ENCODE results near the gene FAP. TPM values are rescaled to one million over a fixed set of nuclear protein-coding genes. Genes with fewer than 3 reads are reported as not detected.

FAP gene, protein sequence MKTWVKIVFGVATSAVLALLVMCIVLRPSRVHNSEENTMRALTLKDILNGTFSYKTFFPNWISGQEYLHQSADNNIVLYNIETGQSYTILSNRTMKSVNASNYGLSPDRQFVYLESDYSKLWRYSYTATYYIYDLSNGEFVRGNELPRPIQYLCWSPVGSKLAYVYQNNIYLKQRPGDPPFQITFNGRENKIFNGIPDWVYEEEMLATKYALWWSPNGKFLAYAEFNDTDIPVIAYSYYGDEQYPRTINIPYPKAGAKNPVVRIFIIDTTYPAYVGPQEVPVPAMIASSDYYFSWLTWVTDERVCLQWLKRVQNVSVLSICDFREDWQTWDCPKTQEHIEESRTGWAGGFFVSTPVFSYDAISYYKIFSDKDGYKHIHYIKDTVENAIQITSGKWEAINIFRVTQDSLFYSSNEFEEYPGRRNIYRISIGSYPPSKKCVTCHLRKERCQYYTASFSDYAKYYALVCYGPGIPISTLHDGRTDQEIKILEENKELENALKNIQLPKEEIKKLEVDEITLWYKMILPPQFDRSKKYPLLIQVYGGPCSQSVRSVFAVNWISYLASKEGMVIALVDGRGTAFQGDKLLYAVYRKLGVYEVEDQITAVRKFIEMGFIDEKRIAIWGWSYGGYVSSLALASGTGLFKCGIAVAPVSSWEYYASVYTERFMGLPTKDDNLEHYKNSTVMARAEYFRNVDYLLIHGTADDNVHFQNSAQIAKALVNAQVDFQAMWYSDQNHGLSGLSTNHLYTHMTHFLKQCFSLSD
- total RNA-seq, result 1.5 TPM
- polyA plus RNA-seq, result 1.8 TPM
- long read RNA-seq, donor 1, result 0 reads
- long read RNA-seq, donor 2, partial matches to known transcripts, result 0 of 2 reads
- long read RNA-seq, donor 2, other reads (novel, unspliced or antisense), result 0 of 2 reads
- long read RNA-seq, donor 3, partial matches to known transcripts, result 0 of 1 reads
- long read RNA-seq, donor 3, other reads (novel, unspliced or antisense), result 0 of 1 reads
- long read RNA-seq, donor 4, result 0 reads
- long read RNA-seq, donor 5, partial matches to known transcripts, result 0 of 2 reads
- long read RNA-seq, donor 5, other reads (novel, unspliced or antisense), result 0 of 2 reads
- long read RNA-seq, donor 6, result 0 reads
- long read RNA-seq, donor 7, result 0 reads
- long read RNA-seq, donor 8, result 0 reads
- long read RNA-seq, donor 9, result 0 reads
- long read RNA-seq, donor 10, partial matches to known transcripts, result 0 of 1 reads
- long read RNA-seq, donor 10, other reads (novel, unspliced or antisense), result 0 of 1 reads

DNA sequence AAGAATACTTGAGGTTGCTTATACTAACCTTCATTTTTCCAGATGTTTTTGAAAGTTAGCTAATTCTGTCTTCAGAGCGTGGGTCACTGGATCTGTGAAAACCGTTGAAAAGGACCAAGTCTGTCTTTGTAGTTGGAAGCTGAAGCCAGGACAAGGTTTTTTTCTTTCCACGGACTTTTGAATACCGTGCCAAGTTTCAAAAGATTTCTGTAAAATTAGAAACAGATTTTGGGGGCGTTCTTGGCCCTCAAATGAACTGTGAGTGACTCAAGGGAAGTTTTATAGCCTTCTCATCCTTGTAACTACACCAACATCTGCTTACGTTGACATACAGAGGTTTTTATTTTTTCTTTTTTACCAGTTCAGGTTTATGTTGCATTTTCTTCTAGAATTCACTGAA is at the start of gene FAP:
Gene FAP (minus strand): TSS at position 152 of the 400 bp plus-strand sequence. CDS start 118 bp downstream, at position 34.
- H3K36me3 ChIP-seq (ENCODE audit: control insufficient read depth in 2 of 2, insufficient read depth in 2 of 2, low read length in 1 of 2), result no peaks in the 10 kb centered on the region
- no peak within 1 kb of the TSS for H3K27ac ChIP-seq (ENCODE audit: low read depth in 1 of 2, low read length in 1 of 2)
- no peaks in the 10 kb centered on the region for H3K4me1 ChIP-seq (ENCODE audit: control insufficient read depth in 2 of 2, insufficient read depth in 2 of 2, low read length in 2 of 2)
- no peaks in the 10 kb centered on the region for H3K27me3 ChIP-seq (ENCODE audit: control insufficient read depth in 2 of 2, insufficient read depth in 1 of 2, low read length in 1 of 2)
- 90% methylated on average over 6 of the region's 6 CpGs for WGBS
- no peaks in the 10 kb centered on the region for H3K9me3 ChIP-seq (ENCODE audit: control insufficient read depth in 2 of 2, insufficient read depth in 1 of 2, low read length in 1 of 2)
- H3K4me3 ChIP-seq (ENCODE audit: low read length in 2 of 2), result no peak within 1 kb of the TSS
- no peak for DNase-seq (ENCODE audit: low read depth in 6 of 9, low spot score in 9 of 9)

DNA sequence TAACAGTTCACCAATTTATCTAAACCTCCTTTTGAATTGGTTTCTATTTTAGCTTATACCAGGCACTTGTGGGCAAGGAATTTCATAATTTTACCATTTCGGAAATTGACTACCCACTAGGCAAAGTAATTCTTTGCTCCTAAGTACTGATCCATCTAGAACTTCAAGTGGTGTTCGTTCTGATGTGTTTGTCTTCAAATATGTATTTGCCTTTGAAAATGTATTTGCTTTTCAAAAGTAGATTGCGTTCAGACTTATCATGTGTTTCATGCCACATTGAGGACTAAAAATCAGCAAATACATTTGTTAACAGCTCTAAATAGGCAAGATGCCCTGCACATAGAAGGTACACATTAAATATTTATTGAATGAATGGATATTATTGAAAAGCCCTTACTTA is 48.5 kb upstream of the FAP start:
- H3K9me3 ChIP-seq (ENCODE audit: control insufficient read depth in 2 of 2, insufficient read depth in 1 of 2, low read length in 1 of 2), result no peaks in the 10 kb centered on the region
- H3K4me3 ChIP-seq (ENCODE audit: low read length in 2 of 2), result no peak overlapping the region
- peaks cover 0 to 4% of the 10 kb centered on the region in 2 donors for H3K36me3 ChIP-seq (ENCODE audit: control insufficient read depth in 2 of 2, insufficient read depth in 2 of 2, low read length in 1 of 2)
- DNase-seq (ENCODE audit: low read depth in 6 of 9, low spot score in 9 of 9), result no peak
- no peaks in the 10 kb centered on the region for H3K27me3 ChIP-seq (ENCODE audit: control insufficient read depth in 2 of 2, insufficient read depth in 1 of 2, low read length in 1 of 2)
- H3K4me1 ChIP-seq (ENCODE audit: control insufficient read depth in 2 of 2, insufficient read depth in 2 of 2, low read length in 2 of 2), result no peaks in the 10 kb centered on the region
- WGBS, result 98% methylated on average over 3 of the region's 3 CpGs
- H3K27ac ChIP-seq (ENCODE audit: low read depth in 1 of 2, low read length in 1 of 2), result no peak overlapping the region

DNA sequence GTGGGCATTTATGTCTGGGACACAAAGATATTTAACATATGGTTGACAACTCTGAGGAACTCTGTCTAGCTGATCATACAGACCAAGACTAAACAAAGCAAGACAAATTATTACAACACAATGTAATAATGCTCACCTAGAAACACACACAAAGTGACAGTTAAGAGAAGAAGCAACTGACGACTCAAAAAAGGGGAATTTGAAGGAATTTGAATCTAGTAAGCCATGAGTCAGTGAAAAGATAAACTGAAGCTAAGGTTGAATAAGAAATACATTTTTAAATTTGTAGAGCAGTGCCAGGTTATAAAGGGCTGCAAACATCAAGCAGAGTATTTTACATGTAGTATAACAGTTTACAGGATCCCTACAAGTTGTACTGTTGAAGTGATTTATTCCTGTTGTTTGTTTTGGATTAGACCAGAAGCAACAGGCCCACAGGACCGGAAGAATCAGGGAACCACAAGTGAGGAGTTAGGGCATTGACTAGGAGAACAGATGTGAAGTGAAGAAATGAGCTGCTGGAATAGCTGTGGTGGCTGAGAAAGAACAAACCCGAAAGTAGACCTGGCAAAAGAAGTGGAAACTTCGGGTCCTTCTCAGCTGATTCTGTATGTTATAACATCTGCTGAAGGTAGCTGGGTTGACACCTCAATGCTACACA is 39.6 kb upstream of the FAP start:
- no peaks in the 10 kb centered on the region for H3K27me3 ChIP-seq (ENCODE audit: control insufficient read depth in 2 of 2, insufficient read depth in 1 of 2, low read length in 1 of 2)
- H3K4me1 ChIP-seq (ENCODE audit: control insufficient read depth in 2 of 2, insufficient read depth in 2 of 2, low read length in 2 of 2), result no peaks in the 10 kb centered on the region
- H3K9me3 ChIP-seq (ENCODE audit: control insufficient read depth in 2 of 2, insufficient read depth in 1 of 2, low read length in 1 of 2), result no peaks in the 10 kb centered on the region
- 95% methylated on average over 4 of the region's 4 CpGs for WGBS
- no peak for DNase-seq (ENCODE audit: low read depth in 6 of 9, low spot score in 9 of 9)
- no peak overlapping the region for H3K4me3 ChIP-seq (ENCODE audit: low read length in 2 of 2)
- H3K36me3 ChIP-seq (ENCODE audit: control insufficient read depth in 2 of 2, insufficient read depth in 2 of 2, low read length in 1 of 2), result peaks cover 0 to 5% of the 10 kb centered on the region in 2 donors
- H3K27ac ChIP-seq (ENCODE audit: low read depth in 1 of 2, low read length in 1 of 2), result no peak overlapping the region

DNA sequence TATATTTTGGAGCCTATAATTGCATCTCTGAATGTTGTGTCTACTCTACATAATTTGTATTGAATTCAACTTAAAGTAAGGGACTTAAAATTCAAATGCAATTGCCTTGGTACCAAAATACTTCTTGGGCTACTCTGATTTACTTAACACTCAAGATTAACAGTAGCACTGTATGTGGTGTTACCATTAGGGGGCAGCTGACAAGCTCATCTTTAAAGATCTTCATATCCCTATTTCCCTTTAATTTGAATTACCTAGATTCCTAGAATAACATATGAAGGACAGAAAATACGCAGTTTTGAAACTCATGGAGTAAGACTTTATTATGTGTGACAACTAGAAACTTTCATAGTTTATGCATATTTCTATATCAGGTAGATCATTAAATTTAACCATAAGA is 37.4 kb upstream of the FAP start:
- no peak for DNase-seq (ENCODE audit: low read depth in 6 of 9, low spot score in 9 of 9)
- Histone ChIP-seq H3K36me3 (ENCODE audit: control insufficient read depth in 2 of 2, insufficient read depth in 2 of 2, low read length in 1 of 2) (peaks cover 0 to 2% of the 10 kb centered on the region in 2 donors), H3K4me3 (ENCODE audit: low read length in 2 of 2) (no peak overlapping the region), H3K27me3 (ENCODE audit: control insufficient read depth in 2 of 2, insufficient read depth in 1 of 2, low read length in 1 of 2) (no peaks in the 10 kb centered on the region), H3K9me3 (ENCODE audit: control insufficient read depth in 2 of 2, insufficient read depth in 1 of 2, low read length in 1 of 2) (no peaks in the 10 kb centered on the region), H3K4me1 (ENCODE audit: control insufficient read depth in 2 of 2, insufficient read depth in 2 of 2, low read length in 2 of 2) (no peaks in the 10 kb centered on the region), H3K27ac (ENCODE audit: low read depth in 1 of 2, low read length in 1 of 2) (no peak overlapping the region)
- 96% methylated on average over 1 of the region's 1 CpG for WGBS

DNA sequence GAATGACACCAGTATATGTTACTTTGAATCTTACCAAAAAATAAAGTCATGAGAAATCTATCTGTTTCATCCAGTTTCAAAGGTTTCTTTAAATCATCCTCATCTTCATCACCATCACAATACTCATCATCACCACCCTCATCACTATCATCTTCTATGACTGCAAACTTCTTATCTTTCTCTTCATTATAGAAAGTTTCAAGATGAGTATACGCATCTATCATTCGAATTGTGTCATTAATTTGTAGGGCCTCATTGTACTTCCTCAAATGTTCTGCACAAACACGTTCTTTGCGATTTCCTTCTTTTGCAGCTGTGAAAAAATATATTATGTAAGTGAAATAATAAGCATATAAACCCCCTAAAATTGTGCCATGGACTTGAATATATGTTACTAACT is 34.1 kb upstream of the FAP start:
- DNase-seq (ENCODE audit: low read depth in 6 of 9, low spot score in 9 of 9), result no peak
- 78% methylated on average over 4 of the region's 4 CpGs for WGBS
- no peaks in the 10 kb centered on the region for H3K9me3 ChIP-seq (ENCODE audit: control insufficient read depth in 2 of 2, insufficient read depth in 1 of 2, low read length in 1 of 2)
- H3K36me3 ChIP-seq (ENCODE audit: control insufficient read depth in 2 of 2, insufficient read depth in 2 of 2, low read length in 1 of 2), result peaks cover 0 to 2% of the 10 kb centered on the region in 2 donors
- H3K27me3 ChIP-seq (ENCODE audit: control insufficient read depth in 2 of 2, insufficient read depth in 1 of 2, low read length in 1 of 2), result no peaks in the 10 kb centered on the region
- no peak overlapping the region for H3K27ac ChIP-seq (ENCODE audit: low read depth in 1 of 2, low read length in 1 of 2)
- H3K4me3 ChIP-seq (ENCODE audit: low read length in 2 of 2), result no peak overlapping the region
- H3K4me1 ChIP-seq (ENCODE audit: control insufficient read depth in 2 of 2, insufficient read depth in 2 of 2, low read length in 2 of 2), result no peaks in the 10 kb centered on the region

DNA sequence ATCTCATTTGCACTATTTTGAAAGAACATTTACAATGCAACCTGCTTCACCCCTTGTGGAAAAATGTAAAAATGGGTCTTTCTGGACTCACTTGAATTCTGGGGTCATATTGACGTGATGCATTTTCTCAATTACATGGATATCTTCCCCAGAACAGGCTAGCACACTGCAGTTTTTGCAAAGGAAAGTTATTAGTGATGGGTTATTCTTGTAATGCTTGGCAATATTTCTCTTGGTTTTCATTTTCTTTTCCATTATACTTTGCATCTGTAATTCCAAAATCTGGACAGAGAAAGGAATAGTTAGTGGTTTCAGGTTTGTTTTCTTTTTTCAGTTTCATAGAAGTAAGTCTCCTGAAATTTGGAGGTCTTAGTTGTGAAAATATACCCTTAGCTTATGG is 24.8 kb upstream of the FAP start:
- Histone ChIP-seq H3K4me3 (ENCODE audit: low read length in 2 of 2) (no peak overlapping the region), H3K27me3 (ENCODE audit: control insufficient read depth in 2 of 2, insufficient read depth in 1 of 2, low read length in 1 of 2) (no peaks in the 10 kb centered on the region), H3K9me3 (ENCODE audit: control insufficient read depth in 2 of 2, insufficient read depth in 1 of 2, low read length in 1 of 2) (no peaks in the 10 kb centered on the region), H3K36me3 (ENCODE audit: control insufficient read depth in 2 of 2, insufficient read depth in 2 of 2, low read length in 1 of 2) (peaks cover 0 to 13% of the 10 kb centered on the region in 2 donors), H3K4me1 (ENCODE audit: control insufficient read depth in 2 of 2, insufficient read depth in 2 of 2, low read length in 2 of 2) (no peaks in the 10 kb centered on the region), H3K27ac (ENCODE audit: low read depth in 1 of 2, low read length in 1 of 2) (no peak overlapping the region)
- 99% methylated on average over 1 of the region's 1 CpG for WGBS
- DNase-seq (ENCODE audit: low read depth in 6 of 9, low spot score in 9 of 9), result no peak

DNA sequence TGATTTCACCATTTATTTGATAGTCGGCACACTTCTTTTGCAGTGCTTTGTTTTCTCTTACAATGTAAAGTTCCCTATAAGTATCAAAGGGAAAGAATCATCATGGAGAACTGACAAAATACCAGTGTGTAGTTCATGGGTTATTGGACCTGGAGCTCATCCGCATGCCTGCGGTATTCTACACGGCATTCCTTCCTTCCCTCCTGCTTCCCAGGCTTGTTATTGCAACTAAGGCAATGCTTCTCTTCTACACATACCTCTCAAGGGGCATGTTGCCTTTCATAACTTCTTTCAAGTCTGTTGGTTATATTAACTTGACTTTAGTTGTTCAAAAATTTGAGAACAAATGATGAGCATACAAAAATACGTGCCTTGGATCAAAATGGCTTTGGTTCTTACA is 24.3 kb upstream of the FAP start:
- Histone ChIP-seq H3K4me1 (ENCODE audit: control insufficient read depth in 2 of 2, insufficient read depth in 2 of 2, low read length in 2 of 2) (no peaks in the 10 kb centered on the region), H3K9me3 (ENCODE audit: control insufficient read depth in 2 of 2, insufficient read depth in 1 of 2, low read length in 1 of 2) (no peaks in the 10 kb centered on the region), H3K27ac (ENCODE audit: low read depth in 1 of 2, low read length in 1 of 2) (no peak overlapping the region), H3K27me3 (ENCODE audit: control insufficient read depth in 2 of 2, insufficient read depth in 1 of 2, low read length in 1 of 2) (no peaks in the 10 kb centered on the region), H3K4me3 (ENCODE audit: low read length in 2 of 2) (no peak overlapping the region), H3K36me3 (ENCODE audit: control insufficient read depth in 2 of 2, insufficient read depth in 2 of 2, low read length in 1 of 2) (peaks cover 0 to 13% of the 10 kb centered on the region in 2 donors)
- WGBS, result 99% methylated on average over 5 of the region's 5 CpGs
- DNase-seq (ENCODE audit: low read depth in 6 of 9, low spot score in 9 of 9), result no peak

DNA sequence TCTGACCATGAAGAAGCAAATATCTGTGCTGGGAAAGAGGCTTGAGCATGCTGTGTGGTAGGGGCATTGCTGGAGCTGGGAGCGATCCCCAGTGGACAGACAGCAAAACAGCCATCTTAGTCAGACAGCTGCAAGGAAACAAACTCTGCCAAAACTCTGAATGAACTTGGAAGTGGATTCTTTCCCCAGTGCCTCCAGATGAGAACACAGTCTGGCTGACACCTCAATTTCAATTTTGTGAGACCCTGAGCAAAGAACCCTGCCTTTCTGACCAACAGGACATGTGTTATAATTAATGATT is 23.2 kb upstream of the FAP start:
- Histone ChIP-seq H3K36me3 (ENCODE audit: control insufficient read depth in 2 of 2, insufficient read depth in 2 of 2, low read length in 1 of 2) (peaks cover 0 to 6% of the 10 kb centered on the region in 2 donors), H3K9me3 (ENCODE audit: control insufficient read depth in 2 of 2, insufficient read depth in 1 of 2, low read length in 1 of 2) (no peaks in the 10 kb centered on the region), H3K4me3 (ENCODE audit: low read length in 2 of 2) (no peak overlapping the region), H3K27me3 (ENCODE audit: control insufficient read depth in 2 of 2, insufficient read depth in 1 of 2, low read length in 1 of 2) (no peaks in the 10 kb centered on the region), H3K4me1 (ENCODE audit: control insufficient read depth in 2 of 2, insufficient read depth in 2 of 2, low read length in 2 of 2) (no peaks in the 10 kb centered on the region), H3K27ac (ENCODE audit: low read depth in 1 of 2, low read length in 1 of 2) (no peak overlapping the region)
- 100% methylated on average over 1 of the region's 1 CpG for WGBS
- DNase-seq (ENCODE audit: low read depth in 6 of 9, low spot score in 9 of 9), result no peak
